GM19438 (cell line): ENCODE data around the gene IL23R.

Experiments used
- ATAC-seq: cut with Tn5 transposase; IDR thresholded peaks from one replicate; pipeline ENCODE4 v1.9.1; 2021; ENCODE audit warnings: low read depth; ENCODE audit not compliant: unreplicated experiment

Gene IL23R

DNA sequence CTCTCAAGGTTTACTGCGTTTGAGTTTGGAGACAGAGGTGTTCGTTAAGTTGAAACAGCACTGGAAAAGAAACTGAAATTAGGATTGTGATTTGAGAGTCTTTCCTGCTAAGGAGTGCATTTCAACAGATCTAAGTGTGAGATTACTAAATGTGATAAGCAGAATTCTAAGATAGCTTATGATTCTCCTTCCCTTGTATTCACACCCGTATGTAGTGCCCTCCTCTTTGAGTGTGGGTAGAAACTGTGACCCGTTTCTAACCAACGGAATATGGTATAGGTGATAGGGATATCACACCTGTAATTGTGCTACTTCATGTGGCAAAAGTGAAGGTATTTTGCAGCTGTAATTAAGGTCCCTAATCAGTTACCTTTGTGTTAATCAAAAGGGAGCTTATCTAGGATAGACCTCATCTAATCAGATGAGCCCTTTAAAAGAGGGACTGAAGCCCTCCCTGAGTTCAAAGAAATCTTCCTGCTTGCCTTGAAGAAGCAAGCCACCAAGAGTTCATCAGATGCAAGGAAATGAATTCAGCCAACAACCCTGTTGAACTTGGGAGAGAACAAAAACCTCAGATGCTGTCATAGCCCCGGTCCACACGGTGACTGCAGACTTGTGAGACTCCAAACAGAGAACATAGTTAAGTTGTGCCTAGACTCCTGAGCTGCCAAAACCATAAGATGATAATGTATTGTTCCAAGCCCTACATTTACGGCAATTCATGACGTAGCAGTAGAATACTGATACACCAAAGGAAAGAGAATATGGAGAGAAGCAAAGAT is 128.8 kb downstream of the IL23R start:
- ATAC-seq: no peak

DNA sequence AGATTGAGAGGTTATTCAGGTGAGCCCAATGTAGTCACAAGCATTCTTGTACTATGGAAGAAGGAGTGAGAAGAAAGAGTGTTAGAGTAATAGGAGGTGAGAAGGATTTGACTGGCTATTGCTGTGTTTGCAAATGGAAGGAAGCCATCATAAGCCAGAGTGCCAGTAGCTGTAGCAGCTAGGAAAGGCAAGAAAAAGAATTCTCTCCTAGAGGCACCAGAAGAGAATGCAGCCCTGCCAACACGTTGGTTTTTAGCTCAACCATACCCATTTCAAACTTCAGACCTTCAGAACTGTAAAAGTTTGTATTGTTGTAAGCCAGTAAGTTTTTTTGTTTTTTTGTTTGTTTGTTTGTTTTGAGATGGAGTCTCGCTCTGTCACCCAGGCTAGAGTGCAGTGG is 132.5 kb downstream of the IL23R start:
- ATAC-seq: no peak

DNA sequence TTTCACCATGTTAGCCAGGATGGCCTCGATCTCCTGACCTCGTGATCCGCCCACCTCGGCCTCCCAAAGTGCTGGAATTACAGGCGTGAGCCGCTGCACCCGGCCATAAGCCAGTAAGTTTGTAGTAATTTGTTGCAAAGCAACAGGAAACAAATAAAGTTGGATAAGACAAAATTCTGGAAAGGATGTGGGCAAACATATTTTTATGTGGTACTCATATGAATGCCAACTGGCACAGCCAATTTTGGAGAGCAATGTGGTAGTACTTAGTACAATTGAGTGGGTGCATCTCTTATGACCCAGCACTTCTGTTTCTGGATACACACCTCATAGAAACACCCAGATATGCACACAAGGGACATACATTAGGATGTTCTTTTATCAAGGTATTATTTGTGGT is 133.0 kb downstream of the IL23R start:
- ATAC-seq: no peak

DNA sequence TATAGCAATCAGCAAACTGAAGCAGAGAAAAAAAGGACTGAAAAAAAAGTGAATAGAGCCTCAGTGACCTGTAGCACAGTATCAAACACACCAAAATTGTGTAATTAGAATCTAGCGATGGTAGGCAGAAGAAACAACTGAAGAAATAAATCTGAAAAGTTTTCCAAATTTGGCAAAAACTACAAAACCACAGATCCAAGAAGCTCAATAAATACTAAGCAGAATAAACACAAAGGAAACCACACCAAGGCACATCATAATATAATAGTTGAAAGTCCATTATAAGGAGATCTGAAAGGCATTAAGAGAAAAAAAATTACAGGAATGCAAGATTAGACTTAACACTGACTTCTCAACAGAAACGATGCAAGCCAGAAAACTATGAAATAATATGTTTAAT is 134.3 kb downstream of the IL23R start:
- ATAC-seq: no peak

DNA sequence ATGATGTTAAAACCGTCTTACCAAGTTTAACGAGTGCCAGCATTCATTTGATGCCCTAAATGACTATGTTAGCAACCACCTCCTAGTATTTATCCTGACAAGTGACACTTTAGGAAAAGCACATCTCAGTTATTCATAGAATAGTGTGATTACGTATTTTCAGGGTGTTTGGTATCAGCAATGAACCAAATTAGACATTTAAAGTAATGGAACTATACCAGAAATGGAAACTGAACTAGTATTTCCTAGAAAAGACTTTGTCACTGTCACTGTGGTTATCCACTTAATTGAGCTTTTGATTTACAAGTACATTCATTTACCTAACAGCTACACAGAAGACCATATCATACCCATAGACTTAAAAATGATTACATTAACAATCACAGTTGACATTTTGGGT is 137.8 kb downstream of the IL23R start:
- ATAC-seq: no peak

DNA sequence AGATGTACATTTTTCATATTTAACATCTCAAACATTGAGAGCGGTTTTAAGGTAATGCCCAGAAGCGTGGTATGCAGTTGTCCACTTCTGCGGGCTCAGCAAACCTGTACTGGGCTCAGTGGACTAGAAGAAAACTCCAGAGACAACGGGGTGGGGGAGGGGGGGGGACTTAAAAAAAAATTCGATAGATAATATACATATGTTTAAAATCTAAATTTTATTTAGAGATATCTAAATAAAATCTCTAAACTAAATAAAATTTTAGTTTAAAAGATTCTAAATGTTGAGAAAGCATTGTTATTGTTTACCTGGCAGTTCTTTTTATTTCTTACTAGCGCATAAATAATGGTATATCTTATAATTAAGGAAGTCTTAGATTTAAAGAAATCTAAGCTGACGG is 140.3 kb downstream of the IL23R start:
- no peak for ATAC-seq

DNA sequence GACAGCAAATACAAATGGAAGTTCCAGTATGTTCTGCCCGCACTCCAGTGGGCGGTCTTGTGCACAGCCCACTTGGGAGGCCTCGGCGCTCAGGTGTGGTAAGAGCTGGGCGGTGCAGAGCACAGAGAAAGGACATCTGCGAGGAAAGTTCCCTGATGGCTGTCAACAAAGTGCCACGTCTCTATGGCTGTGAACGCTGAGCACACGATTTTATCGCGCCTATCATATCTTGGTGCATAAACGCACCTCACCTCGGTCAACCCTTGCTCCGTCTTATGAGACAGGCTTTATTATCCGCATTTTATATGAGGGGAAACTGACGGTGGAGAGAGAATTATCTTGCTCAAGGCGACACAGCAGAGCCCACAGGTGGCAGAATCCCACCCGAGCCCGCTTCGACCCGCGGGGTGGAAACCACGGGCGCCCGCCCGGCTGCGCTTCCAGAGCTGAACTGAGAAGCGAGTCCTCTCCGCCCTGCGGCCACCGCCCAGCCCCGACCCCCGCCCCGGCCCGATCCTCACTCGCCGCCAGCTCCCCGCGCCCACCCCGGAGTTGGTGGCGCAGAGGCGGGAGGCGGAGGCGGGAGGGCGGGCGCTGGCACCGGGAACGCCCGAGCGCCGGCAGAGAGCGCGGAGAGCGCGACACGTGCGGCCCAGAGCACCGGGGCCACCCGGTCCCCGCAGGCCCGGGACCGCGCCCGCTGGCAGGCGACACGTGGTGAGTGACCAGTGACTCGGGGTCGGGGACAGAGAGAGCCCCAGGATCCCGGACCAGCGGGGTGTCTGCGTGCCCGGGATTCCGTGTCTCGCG is 141.2 kb downstream of the IL23R start, which contains the start of gene IL12RB2:
Gene IL12RB2 (plus strand): TSS at position 623 of the 810 bp plus-strand sequence. CDS start 12,496 bp downstream, outside the sequence.
- no peak for ATAC-seq

DNA sequence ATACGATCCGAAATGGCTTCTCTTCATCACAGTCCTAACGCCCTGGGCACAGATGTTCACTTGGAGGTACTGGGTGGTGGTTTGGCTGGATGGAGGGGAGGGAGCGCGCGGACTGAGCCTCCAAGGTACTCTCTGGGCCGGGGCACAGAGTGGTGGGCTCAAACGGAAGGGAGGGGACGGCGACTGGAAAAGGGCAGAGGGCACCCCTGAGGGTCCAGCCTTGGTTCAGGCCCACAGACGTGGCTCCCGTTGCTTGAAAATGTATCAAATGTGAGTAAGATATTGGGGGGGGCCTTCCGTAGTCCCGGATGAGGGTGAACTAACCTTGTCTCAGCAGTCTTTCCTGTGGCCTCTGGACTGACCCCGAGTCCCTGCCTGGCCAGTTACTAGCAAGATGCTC is 141.9 kb downstream of the IL23R start:
- no peak for ATAC-seq
